PC-9 (cell line): ENCODE measurements around the gene DGCR2. TPM values are rescaled to one million over a fixed set of nuclear protein-coding genes. Genes with fewer than 3 reads are reported as not detected.

Experiments used
- BruUV-seq: library from RNA; stranded (reverse); fragments of 400-500 nt; replicated peaks from 2 replicates; lab custom pipeline; 2021; lab: Mats Ljungman, UMichigan
- CTCF ChIA-PET: fragments of 300-600 bp; sonication (Branson Sonifier 250); formaldehyde crosslinking; loops from one replicate; lab custom pipeline; 2022; ENCODE audit warnings: antibody characterized with exemption; lab: Charles Lee
- POLR2A ChIA-PET: fragments of 300-600 bp; sonication (Branson Sonifier 250); formaldehyde crosslinking; loops from one replicate; lab custom pipeline; 2022; ENCODE audit warnings: antibody characterized with exemption; ENCODE audit not compliant: unreplicated experiment; lab: Charles Lee
- DNase-seq, 2 experiments: peaks; one replicate each; pipeline versions ENCODE4 v3.0.0 to v3.0.0-alpha.2; 2015 to 2022; ENCODE audit warnings: mixed read lengths in 1 of 2
- H2AFZ ChIP-seq: fragments of 200-600 bp; sonication (generic); 2 replicates; pipeline ENCODE4 v1.8.1; 2017; ENCODE audit warnings: antibody characterized with exemption
- H3F3A ChIP-seq: fragments of 200-600 bp; sonication (generic); 2 replicates; pipeline ENCODE4 v1.8.1; 2017; ENCODE audit warnings: antibody characterized with exemption, mild to moderate bottlenecking, low read depth; ENCODE audit not compliant: insufficient read depth
- H3K27ac ChIP-seq: fragments of 200-600 bp; sonication (generic); 2 replicates; pipeline ENCODE4 v1.6.1; 2016; ENCODE audit warnings: mixed run types
- H3K27me3 ChIP-seq: fragments of 200-600 bp; sonication (generic); 2 replicates; pipeline ENCODE4 v1.6.1; 2016; ENCODE audit warnings: low read depth, mixed run types; ENCODE audit not compliant: insufficient read depth
- H3K36me3 ChIP-seq: fragments of 200-600 bp; sonication (generic); 2 replicates; pipeline ENCODE4 v1.6.1; 2016; ENCODE audit warnings: low read depth, mixed run types
- H3K4me1 ChIP-seq: fragments of 200-600 bp; sonication (generic); replicated peaks from 2 replicates; pipeline ENCODE4 v1.6.1; 2016; ENCODE audit warnings: mixed run types; ENCODE audit not compliant: insufficient read depth
- H3K4me2 ChIP-seq: fragments of 200-600 bp; sonication (generic); 2 replicates; pipeline ENCODE4 v1.6.1; 2017; ENCODE audit warnings: mixed run types
- H3K4me3 ChIP-seq: fragments of 200-600 bp; sonication (generic); 2 replicates; pipeline ENCODE4 v1.6.1; 2016; ENCODE audit warnings: mixed run types
- H3K79me2 ChIP-seq: fragments of 200-600 bp; sonication (generic); 2 replicates; pipeline ENCODE4 v1.6.1; 2017; ENCODE audit warnings: low read depth, mixed run types
- H3K9me2 ChIP-seq: fragments of 200-600 bp; sonication (generic); 2 replicates; pipeline ENCODE4 v1.8.1; 2017; ENCODE audit warnings: mild to moderate bottlenecking; ENCODE audit not compliant: insufficient read depth
- H3K9me3 ChIP-seq: fragments of 200-600 bp; sonication (generic); 2 replicates; pipeline ENCODE4 v1.8.1; 2016; ENCODE audit warnings: low read depth; ENCODE audit not compliant: insufficient read depth
- H4K20me1 ChIP-seq: fragments of 200-600 bp; sonication (generic); 2 replicates; pipeline ENCODE4 v1.8.1; 2017; ENCODE audit not compliant: insufficient read depth
- CTCF ChIP-seq: fragments of 200-600 bp; sonication (generic); conservative IDR thresholded peaks from 2 replicates; pipeline ENCODE4 v1.6.1; 2017; ENCODE audit warnings: mixed run types, antibody characterized with exemption, mild to moderate bottlenecking, moderate library complexity
- EZH2 ChIP-seq: fragments of 200-600 bp; sonication (generic); IDR thresholded peaks from 2 replicates; pipeline ENCODE4 v1.8.0; 2017; ENCODE audit warnings: antibody characterized with exemption, low read depth
- intact Hi-C: fragments of 100-400 bp; cut with micrococcal nuclease; formaldehyde crosslinking; loops from one replicate; pipeline ENCODE4 v1.10.0; 2022; ENCODE audit not compliant: unreplicated experiment
- total RNA-seq: library from RNA; stranded (reverse); gene quantifications from 2 replicates; pipeline ENCODE4 v1.2.3, GENCODE V29; 2021

The DGCR2 gene
- total RNA-seq, 1 experiment from 2014 or later: 37.6 TPM

- Histone ChIP-seq H3K9me3 (no peaks in the 10 kb centered on the region), H3K79me2 (peaks cover 81% of the 10 kb centered on the region), H3F3A (peaks cover 9% of the 10 kb centered on the region), H3K4me2 (0 out of 2 replicates have a peak overlapping the region, but pooled peaks have one; percentile 48), H3K9me2 (no peaks in the 10 kb centered on the region), H3K27me3 (no peaks in the 10 kb centered on the region), H3K4me3 (no peak overlapping the region), H3K27ac (peak overlapping the region; percentile 88), H4K20me1 (peaks cover 12% of the 10 kb centered on the region), H2AFZ (no peak overlapping the region), H3K36me3 (no peaks in the 10 kb centered on the region), H3K4me1 (peaks cover 16% of the 10 kb centered on the region)
- intact Hi-C loops: no loop called here
- CTCF ChIA-PET: no interaction called here
- POLR2A ChIA-PET: no interaction called here
- DNase-seq: peak in 1 of 2 experiments; percentile 64
- TF ChIP-seq CTCF (no peak), EZH2 (no peak)
- no TSS peak for BruUV-seq
Observed at GRCh38 chr22:19108807-19109197, 13.4 kb downstream of the DGCR2 start.

GRCh38 chr22:19107730-19108074, 14.5 kb downstream of the DGCR2 start:
- CTCF ChIA-PET: interaction anchor here (0.6 kb wide), 1 partner anchor 66 kb away, joined by 3 read pairs; no protein-coding TSS in a partner anchor
- POLR2A ChIA-PET: interaction anchor here (0.6 kb wide), 1 partner anchor 971 kb away, joined by 4 read pairs; no protein-coding TSS in a partner anchor
- intact Hi-C loops: no loop called here

DNA sequence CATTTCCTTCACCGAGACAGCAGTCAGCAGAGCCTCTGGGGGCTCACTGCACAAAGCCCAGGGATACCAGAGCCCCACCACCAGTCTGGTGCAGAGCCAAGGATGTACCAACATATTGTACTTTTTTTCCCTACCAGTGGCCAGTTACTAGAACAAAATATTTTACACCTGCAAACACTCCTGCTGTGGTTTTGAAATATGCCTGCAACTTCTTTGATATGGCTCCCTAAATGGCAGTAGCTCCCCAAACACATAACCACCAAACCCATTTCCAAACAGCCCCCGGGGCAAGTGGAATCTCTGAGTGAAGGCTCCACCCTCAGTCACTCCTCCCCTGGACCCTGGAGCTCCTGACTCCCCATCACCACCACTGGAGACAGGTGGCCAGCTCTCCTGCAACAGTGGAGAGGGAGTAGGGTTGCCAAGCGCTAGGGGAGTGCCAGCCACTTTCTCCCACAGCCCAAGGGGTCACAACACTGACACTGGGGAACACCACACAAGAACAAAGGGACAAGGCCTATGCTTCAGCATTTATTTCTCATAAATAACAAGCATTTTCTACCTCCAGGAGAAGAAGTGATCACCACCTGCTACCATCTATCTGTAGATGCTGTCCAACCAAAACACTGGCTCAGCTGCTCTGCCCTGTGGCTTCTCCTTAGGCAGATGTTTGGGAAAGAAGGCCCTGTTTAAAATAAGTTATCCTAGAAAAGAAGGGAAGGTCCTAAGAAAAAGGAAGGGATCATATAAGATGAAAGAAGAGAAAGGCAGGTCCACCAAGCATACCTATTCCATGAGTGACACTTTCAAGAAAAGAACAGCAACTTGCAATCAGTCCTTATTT, 15.1 kb downstream of the DGCR2 start:
- intact Hi-C loops: no loop called here
- Histone ChIP-seq H3K36me3 (no peaks in the 10 kb centered on the region), H3K4me3 (no peak overlapping the region), H3K79me2 (peaks cover 72% of the 10 kb centered on the region), H3K4me2 (no peak overlapping the region), H3K9me3 (no peaks in the 10 kb centered on the region), H3K27me3 (no peaks in the 10 kb centered on the region), H2AFZ (no peak overlapping the region), H3K27ac (no peak overlapping the region), H3K4me1 (peaks cover 16% of the 10 kb centered on the region), H3F3A (peaks cover 9% of the 10 kb centered on the region), H3K9me2 (no peaks in the 10 kb centered on the region), H4K20me1 (peaks cover 12% of the 10 kb centered on the region)
- ChIA-PET CTCF (no interaction called here), POLR2A (no interaction called here)
- DNase-seq: no peak
- no TSS peak for BruUV-seq
- TF ChIP-seq CTCF: no peak
- TF ChIP-seq EZH2: no peak

More at GRCh38 chr22:19107730-19108074, 14.5 kb downstream of the DGCR2 start:
- TF ChIP-seq EZH2 (no peak), CTCF (no peak)
- Histone ChIP-seq H3K9me2 (no peaks in the 10 kb centered on the region), H3K4me1 (peaks cover 16% of the 10 kb centered on the region), H3F3A (peaks cover 9% of the 10 kb centered on the region), H3K4me2 (no peak overlapping the region), H3K27ac (no peak overlapping the region), H3K36me3 (no peaks in the 10 kb centered on the region), H3K27me3 (no peaks in the 10 kb centered on the region), H4K20me1 (peaks cover 12% of the 10 kb centered on the region), H3K79me2 (peaks cover 75% of the 10 kb centered on the region), H2AFZ (no peak overlapping the region), H3K9me3 (no peaks in the 10 kb centered on the region), H3K4me3 (no peak overlapping the region)
- no TSS peak for BruUV-seq
- no peak for DNase-seq
